H9 (cell line): ENCODE results near the gene F7. TPM values are rescaled to one million over a fixed set of nuclear protein-coding genes. Genes with fewer than 3 reads are reported as not detected.

Experiments used
- DNase-seq: peaks from one replicate; pipeline ENCODE4 v3.0.0-alpha.2; 2017
- H2AFZ ChIP-seq: one replicate; pipeline ENCODE4 v1.6.1; 2013; ENCODE audit warnings: mild to moderate bottlenecking, low read length, control low read depth, moderate library complexity
- H2AK5ac ChIP-seq: 2 replicates; pipeline ENCODE4 v1.6.1; 2013; ENCODE audit warnings: low read length, control low read depth, mixed read lengths; ENCODE audit not compliant: insufficient read length
- H2BK120ac ChIP-seq: one replicate; pipeline ENCODE4 v1.6.1; 2013; ENCODE audit warnings: low read depth, mild to moderate bottlenecking, low read length, control low read depth, inconsistent platforms; ENCODE audit not compliant: poor library complexity, severe bottlenecking
- H2BK12ac ChIP-seq: 2 replicates; pipeline ENCODE4 v1.6.1; 2013; ENCODE audit warnings: low read length, control low read depth, mixed read lengths, low read depth; ENCODE audit not compliant: insufficient read length
- H2BK15ac ChIP-seq: 2 replicates; pipeline ENCODE4 v1.6.1; 2013; ENCODE audit warnings: low read depth, low read length, control low read depth
- H2BK20ac ChIP-seq: one replicate; pipeline ENCODE4 v1.6.1; 2013; ENCODE audit warnings: low read depth, mild to moderate bottlenecking, low read length, control low read depth, inconsistent platforms; ENCODE audit not compliant: poor library complexity, severe bottlenecking
- H2BK5ac ChIP-seq: 2 replicates; pipeline ENCODE4 v1.6.1; 2013; ENCODE audit warnings: low read length, control low read depth, mixed read lengths; ENCODE audit not compliant: insufficient read length
- H3K14ac ChIP-seq: 2 replicates; pipeline ENCODE4 v1.6.1; 2013; ENCODE audit warnings: low read length, control low read depth; ENCODE audit not compliant: insufficient read depth
- H3K18ac ChIP-seq: 2 replicates; pipeline ENCODE4 v1.6.1; 2013; ENCODE audit warnings: low read depth, mild to moderate bottlenecking, mixed read lengths, low read length, control low read depth; ENCODE audit not compliant: insufficient read length
- H3K23ac ChIP-seq: 2 replicates; pipeline ENCODE4 v1.6.1; 2013; ENCODE audit warnings: low read length, control low read depth, mixed read lengths, low read depth; ENCODE audit not compliant: insufficient read length
- H3K23me2 ChIP-seq: 2 replicates; pipeline ENCODE4 v1.6.1; 2013; ENCODE audit warnings: low read depth, mild to moderate bottlenecking, mixed read lengths, low read length, control low read depth; ENCODE audit not compliant: insufficient read length, poor library complexity, severe bottlenecking
- H3K27ac ChIP-seq: 2 replicates; pipeline ENCODE4 v1.5.1; 2013; ENCODE audit warnings: low read length, control low read depth, mixed read lengths, low read depth; ENCODE audit not compliant: insufficient read length
- H3K27me3 ChIP-seq: 2 replicates; pipeline ENCODE4 v1.6.1; 2013; ENCODE audit warnings: low read length, control low read depth, inconsistent platforms; ENCODE audit not compliant: insufficient read depth
- H3K4ac ChIP-seq: 2 replicates; pipeline ENCODE4 v1.6.1; 2013; ENCODE audit warnings: low read depth, mild to moderate bottlenecking, control low read depth, inconsistent platforms, low read length, moderate library complexity
- H3K4me1 ChIP-seq: 2 replicates; pipeline ENCODE4 v1.6.1; 2013; ENCODE audit warnings: low read length, control low read depth, inconsistent platforms; ENCODE audit not compliant: insufficient read depth
- H3K4me2 ChIP-seq: 2 replicates; pipeline ENCODE4 v1.6.1; 2013; ENCODE audit warnings: low read length, control low read depth, mixed read lengths; ENCODE audit not compliant: insufficient read length, insufficient read depth
- H3K56ac ChIP-seq: 2 replicates; pipeline ENCODE4 v1.6.1; 2013; ENCODE audit warnings: low read depth, mild to moderate bottlenecking, mixed read lengths, low read length, control low read depth; ENCODE audit not compliant: insufficient read length
- H3K79me1 ChIP-seq: 2 replicates; pipeline ENCODE4 v1.6.1; 2013; ENCODE audit warnings: low read depth, mild to moderate bottlenecking, moderate library complexity, low read length, control low read depth, inconsistent platforms; ENCODE audit not compliant: insufficient read depth, poor library complexity, severe bottlenecking
- H3K79me2 ChIP-seq: 2 replicates; pipeline ENCODE4 v1.6.1; 2013; ENCODE audit warnings: low read length, control low read depth, inconsistent platforms; ENCODE audit not compliant: insufficient read depth
- H3K9ac ChIP-seq: 2 replicates; pipeline ENCODE4 v1.6.1; 2013; ENCODE audit warnings: low read length, control low read depth, mixed read lengths; ENCODE audit not compliant: insufficient read length; ENCODE audit errors: extremely low read depth
- H3K9me3 ChIP-seq: one replicate; pipeline ENCODE4 v1.6.1; 2013; ENCODE audit warnings: low read depth, low read length, inconsistent platforms; ENCODE audit not compliant: control insufficient read depth
- H3T11ph ChIP-seq: one replicate; pipeline ENCODE4 v1.6.1; 2013; ENCODE audit warnings: mild to moderate bottlenecking, low read length, control low read depth, inconsistent platforms
- H4K20me1 ChIP-seq: one replicate; pipeline ENCODE4 v1.6.1; 2013; ENCODE audit not compliant: control insufficient read depth, insufficient read length, insufficient read depth
- H4K5ac ChIP-seq: 2 replicates; pipeline ENCODE4 v1.6.1; 2013; ENCODE audit warnings: low read depth, mild to moderate bottlenecking, mixed read lengths, low read length, control low read depth; ENCODE audit not compliant: insufficient read length
- H4K8ac ChIP-seq: replicated peaks from 2 replicates; pipeline ENCODE4 v1.6.1; 2013; ENCODE audit warnings: low read length, control low read depth, mixed read lengths, low read depth; ENCODE audit not compliant: insufficient read length
- H4K91ac ChIP-seq: 2 replicates; pipeline ENCODE4 v1.6.1; 2013; ENCODE audit warnings: low read depth, mild to moderate bottlenecking, moderate library complexity, mixed read lengths, low read length, control low read depth; ENCODE audit not compliant: insufficient read length
- H3K27ac Mint-ChIP-seq, 3 experiments: 2 replicates in 2 of 3; 3 replicates in 1 of 3; pipeline ENCODE4 v1.8.0; 2020 to 2021; ENCODE audit warnings: mixed read lengths in 3 of 3, mild to moderate bottlenecking in 1 of 3, moderate library complexity in 1 of 3
- H3K27me3 Mint-ChIP-seq: 2 replicates; pipeline ENCODE4 v1.8.0; 2021; ENCODE audit warnings: low read depth, mild to moderate bottlenecking, moderate library complexity, mixed read lengths
- H3K36me3 Mint-ChIP-seq, 3 experiments: 2 replicates in 2 of 3; 3 replicates in 1 of 3; pipeline ENCODE4 v1.8.0; 2020 to 2021; ENCODE audit warnings: low read depth in 3 of 3, mixed read lengths in 3 of 3; ENCODE audit not compliant: insufficient read depth in 1 of 3
- H3K4me1 Mint-ChIP-seq, 2 experiments: 2 replicates each; pipeline ENCODE4 v1.8.0; 2020; ENCODE audit warnings: mixed read lengths in 2 of 2
- H3K4me3 Mint-ChIP-seq, 2 experiments: 2 replicates in 1 of 2; 3 replicates in 1 of 2; pipeline ENCODE4 v1.8.0; 2020 to 2021; ENCODE audit warnings: mild to moderate bottlenecking in 2 of 2, mixed read lengths in 2 of 2, moderate library complexity in 1 of 2
- H3K9me3 Mint-ChIP-seq, 2 experiments: 2 replicates in 1 of 2; 3 replicates in 1 of 2; pipeline ENCODE4 v1.8.0; 2020; ENCODE audit warnings: mild to moderate bottlenecking in 2 of 2, mixed read lengths in 2 of 2, moderate library complexity in 1 of 2
- WGBS: extraction: QIAGEN DNeasy Blood & Tissue Kit; methylation state at CpG from one replicate; pipeline ENCODE4 v1.1.7; 2013; ENCODE audit warnings: missing lambda C conversion rate, low lambda C conversion rate, mixed read lengths; ENCODE audit not compliant: insufficient read length; ENCODE audit errors: extremely low coverage; 5-methylcytosine and 5-hydroxymethylcytosine counted together
- total RNA-seq: library from RNA; stranded (reverse); gene quantifications from 2 replicates; pipeline ENCODE4 v1.2.1, GENCODE V29; 2021
- TF ChIP-seq, protein P1 (sequence below): fragments of 200-600 bp; sonication (generic); conservative IDR thresholded peaks from 3 replicates; pipeline ENCODE4 v1.8.0; 2021; ENCODE audit warnings: antibody characterized with exemption, mild to moderate bottlenecking

F7 gene
- total RNA-seq, 1 experiment from 2014 or later, result 0.81 TPM

- Histone ChIP-seq H4K8ac (no peak overlapping the region), H2BK12ac (no peak overlapping the region), H2AK5ac (no peak overlapping the region), H3T11ph (no peak overlapping the region), H3K18ac (no peak overlapping the region), H3K23ac (no peak overlapping the region), H3K14ac (no peak overlapping the region), H4K5ac (no peak overlapping the region), H2BK20ac (no peak overlapping the region), H2BK5ac (no peak overlapping the region), H2BK120ac (no peak overlapping the region), H3K79me1 (no peaks in the 10 kb centered on the region), H3K9ac (no peak overlapping the region), H3K27ac (no peak overlapping the region), H2AFZ (no peak overlapping the region), H2BK15ac (no peak overlapping the region), H3K79me2 (no peaks in the 10 kb centered on the region), H3K4me2 (no peak overlapping the region), H3K4me1 (no peaks in the 10 kb centered on the region; the same call in 1 of the 2 replicates), H3K27me3 (no peaks in the 10 kb centered on the region), H4K91ac (no peak overlapping the region), H3K56ac (no peak overlapping the region), H3K23me2 (no peaks in the 10 kb centered on the region), H3K4ac (no peak overlapping the region), H3K9me3 (no peaks in the 10 kb centered on the region), H4K20me1 (no peaks in the 10 kb centered on the region)
- H3K4me3 Mint-ChIP-seq, result no peak overlapping the region; a peak in 1 of 5 replicates
- no peaks in the 10 kb centered on the region for H3K27me3 Mint-ChIP-seq
- H3K27ac Mint-ChIP-seq, result no peak overlapping the region; a peak in 1 of 7 replicates
- no CpG with 5 or more reads among the region's 19 CpGs for WGBS
- TF ChIP-seq, protein P1, sequence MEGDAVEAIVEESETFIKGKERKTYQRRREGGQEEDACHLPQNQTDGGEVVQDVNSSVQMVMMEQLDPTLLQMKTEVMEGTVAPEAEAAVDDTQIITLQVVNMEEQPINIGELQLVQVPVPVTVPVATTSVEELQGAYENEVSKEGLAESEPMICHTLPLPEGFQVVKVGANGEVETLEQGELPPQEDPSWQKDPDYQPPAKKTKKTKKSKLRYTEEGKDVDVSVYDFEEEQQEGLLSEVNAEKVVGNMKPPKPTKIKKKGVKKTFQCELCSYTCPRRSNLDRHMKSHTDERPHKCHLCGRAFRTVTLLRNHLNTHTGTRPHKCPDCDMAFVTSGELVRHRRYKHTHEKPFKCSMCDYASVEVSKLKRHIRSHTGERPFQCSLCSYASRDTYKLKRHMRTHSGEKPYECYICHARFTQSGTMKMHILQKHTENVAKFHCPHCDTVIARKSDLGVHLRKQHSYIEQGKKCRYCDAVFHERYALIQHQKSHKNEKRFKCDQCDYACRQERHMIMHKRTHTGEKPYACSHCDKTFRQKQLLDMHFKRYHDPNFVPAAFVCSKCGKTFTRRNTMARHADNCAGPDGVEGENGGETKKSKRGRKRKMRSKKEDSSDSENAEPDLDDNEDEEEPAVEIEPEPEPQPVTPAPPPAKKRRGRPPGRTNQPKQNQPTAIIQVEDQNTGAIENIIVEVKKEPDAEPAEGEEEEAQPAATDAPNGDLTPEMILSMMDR, result no peak
- H3K4me1 Mint-ChIP-seq, result peaks cover 8 to 12% of the 10 kb centered on the region in 2 experiments
- H3K36me3 Mint-ChIP-seq, result peaks cover 2 to 6% (median 4%) of the 10 kb centered on the region in 3 experiments; a peak in 4 of 7 replicates
- no peak for DNase-seq
- peaks cover 0 to 2% of the 10 kb centered on the region in 2 experiments; a peak in 2 of 5 replicates for H3K9me3 Mint-ChIP-seq
Measured at GRCh38 chr13:113066746-113067145, 38.8 kb upstream of the F7 start.
